Caco-2 (cell line): ENCODE measurements around the gene PLEKHG7. TPM values are rescaled to one million over a fixed set of nuclear protein-coding genes. Genes with fewer than 3 reads are reported as not detected.
"Not testable (repeated sequence)": the region's sequence is repeated elsewhere in the genome, so short reads cannot be mapped to it uniquely, and the experiment has no call there.

Experiments used
- BruUV-seq: library from RNA; stranded (reverse); fragments of 400-500 nt; replicated peaks from 2 replicates; lab custom pipeline; 2021; lab: Mats Ljungman, UMichigan
- CTCF ChIA-PET: fragments of 300-600 bp; sonication (Branson Sonifier 250); formaldehyde crosslinking; loops from one replicate; lab custom pipeline; 2022; ENCODE audit warnings: antibody characterized with exemption; lab: Charles Lee
- POLR2A ChIA-PET: fragments of 300-600 bp; sonication (Branson Sonifier 250); formaldehyde crosslinking; loops from one replicate; lab custom pipeline; 2022; ENCODE audit warnings: antibody characterized with exemption; lab: Charles Lee
- DNase-seq, 2 experiments: peaks; one replicate each; pipeline versions ENCODE4 v3.0.0 to v3.0.0-alpha.2; 2020 to 2022
- H3K27me3 ChIP-seq: replicated peaks from 2 replicates; pipeline ENCODE4 v1.6.0; 2011; ENCODE audit warnings: low read length; ENCODE audit not compliant: control insufficient read depth, insufficient read depth
- H3K36me3 ChIP-seq: 2 replicates; pipeline ENCODE4 v1.5.1; 2011; ENCODE audit warnings: low read length; ENCODE audit not compliant: control insufficient read depth, insufficient read depth
- H3K4me1 ChIP-seq: fragments of 250-450 bp; sonication (Bioruptor Pico); 2 replicates; pipeline ENCODE4 v1.5.1; 2020; ENCODE audit warnings: mild to moderate bottlenecking
- H3K4me3 ChIP-seq: 2 replicates; pipeline ENCODE4 v1.5.1; 2011; ENCODE audit warnings: low read depth, mild to moderate bottlenecking, control low read depth, low read length
- H3K9me3 ChIP-seq: fragments of 250-450 bp; sonication (Bioruptor Pico); 2 replicates; pipeline ENCODE4 v1.5.1; 2020; ENCODE audit warnings: mild to moderate bottlenecking, moderate library complexity
- H3K27ac Mint-ChIP-seq: one replicate; pipeline ENCODE4 v1.8.0; 2022; ENCODE audit warnings: mixed read lengths; ENCODE audit not compliant: unreplicated experiment
- H3K27me3 Mint-ChIP-seq: one replicate; pipeline ENCODE4 v1.8.0; 2022; ENCODE audit warnings: mixed read lengths; ENCODE audit not compliant: insufficient read depth, unreplicated experiment
- H3K36me3 Mint-ChIP-seq: one replicate; pipeline ENCODE4 v1.8.0; 2022; ENCODE audit warnings: mild to moderate bottlenecking, mixed read lengths; ENCODE audit not compliant: insufficient read depth, unreplicated experiment
- H3K4me1 Mint-ChIP-seq: one replicate; pipeline ENCODE4 v1.8.0; 2022; ENCODE audit warnings: low read depth, mixed read lengths; ENCODE audit not compliant: unreplicated experiment
- H3K4me3 Mint-ChIP-seq: one replicate; pipeline ENCODE4 v1.8.0; 2022; ENCODE audit warnings: mild to moderate bottlenecking, moderate library complexity, mixed read lengths; ENCODE audit not compliant: unreplicated experiment
- H3K9me3 Mint-ChIP-seq: one replicate; pipeline ENCODE4 v1.8.0; 2022; ENCODE audit warnings: mixed read lengths; ENCODE audit not compliant: unreplicated experiment
- intact Hi-C: fragments of 100-400 bp; cut with micrococcal nuclease; formaldehyde crosslinking; loops from one replicate; pipeline ENCODE4 v1.10.0; 2022; ENCODE audit not compliant: unreplicated experiment
- total RNA-seq: library from RNA; stranded (reverse); gene quantifications from 2 replicates; pipeline ENCODE4 v1.2.3, GENCODE V29; 2022
- TF ChIP-seq, protein P1 (sequence below), 2 experiments: fragments of 200-600 bp in 1 of 2; IDR thresholded peaks; 1 replicate in 1 of 2; 2 replicates in 1 of 2; pipeline versions ENCODE4 v1.5.1 to v1.8.0; 2011 to 2022; ENCODE audit warnings: antibody characterized with exemption in 1 of 2, control low read depth in 1 of 2, inconsistent platforms in 1 of 2, low read depth in 1 of 2, low read length in 1 of 2, mild to moderate bottlenecking in 1 of 2, moderate library complexity in 1 of 2; ENCODE audit not compliant: insufficient read depth in 1 of 2, severe bottlenecking in 1 of 2, unreplicated experiment in 1 of 2

Gene PLEKHG7
- total RNA-seq, 1 experiment from 2014 or later: 0.23 TPM

DNA sequence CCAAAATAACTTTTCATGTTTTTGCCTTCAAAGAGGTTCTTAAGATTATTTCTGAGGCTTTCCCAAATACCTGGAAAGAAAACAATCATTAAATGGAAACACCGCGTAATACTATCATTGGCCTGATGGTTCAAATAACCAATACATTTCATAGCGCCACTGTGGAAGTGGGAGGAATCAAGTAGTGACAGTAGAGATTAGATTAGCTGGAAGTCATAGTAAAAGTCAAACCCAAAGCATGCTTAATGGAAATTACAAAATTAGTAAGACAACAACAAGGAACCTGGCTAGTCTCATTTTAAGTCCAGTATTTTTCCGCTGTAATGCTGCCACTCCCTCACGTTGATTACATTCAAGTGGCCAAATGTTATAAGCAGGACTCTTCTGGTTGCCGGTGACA is 41.5 kb upstream of the PLEKHG7 start:
- no peak overlapping the region for H3K4me3 Mint-ChIP-seq
- H3K4me1 ChIP-seq: no peaks in the 10 kb centered on the region
- CTCF ChIA-PET: no interaction called here
- H3K4me3 ChIP-seq: no peak overlapping the region
- no peaks in the 10 kb centered on the region for H3K9me3 Mint-ChIP-seq
- H3K27me3 ChIP-seq: no peaks in the 10 kb centered on the region
- POLR2A ChIA-PET: no interaction called here
- H3K27me3 Mint-ChIP-seq: peaks cover 13% of the 10 kb centered on the region
- TF ChIP-seq, protein P1, sequence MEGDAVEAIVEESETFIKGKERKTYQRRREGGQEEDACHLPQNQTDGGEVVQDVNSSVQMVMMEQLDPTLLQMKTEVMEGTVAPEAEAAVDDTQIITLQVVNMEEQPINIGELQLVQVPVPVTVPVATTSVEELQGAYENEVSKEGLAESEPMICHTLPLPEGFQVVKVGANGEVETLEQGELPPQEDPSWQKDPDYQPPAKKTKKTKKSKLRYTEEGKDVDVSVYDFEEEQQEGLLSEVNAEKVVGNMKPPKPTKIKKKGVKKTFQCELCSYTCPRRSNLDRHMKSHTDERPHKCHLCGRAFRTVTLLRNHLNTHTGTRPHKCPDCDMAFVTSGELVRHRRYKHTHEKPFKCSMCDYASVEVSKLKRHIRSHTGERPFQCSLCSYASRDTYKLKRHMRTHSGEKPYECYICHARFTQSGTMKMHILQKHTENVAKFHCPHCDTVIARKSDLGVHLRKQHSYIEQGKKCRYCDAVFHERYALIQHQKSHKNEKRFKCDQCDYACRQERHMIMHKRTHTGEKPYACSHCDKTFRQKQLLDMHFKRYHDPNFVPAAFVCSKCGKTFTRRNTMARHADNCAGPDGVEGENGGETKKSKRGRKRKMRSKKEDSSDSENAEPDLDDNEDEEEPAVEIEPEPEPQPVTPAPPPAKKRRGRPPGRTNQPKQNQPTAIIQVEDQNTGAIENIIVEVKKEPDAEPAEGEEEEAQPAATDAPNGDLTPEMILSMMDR (IDR thresholded peaks at IDR 0.05; ENCODE audit: insufficient read depth in 1 of 2, low read depth in 1 of 2, low read length in 1 of 2, severe bottlenecking in 1 of 2, unreplicated experiment in 1 of 2): no peak
- no TSS peak for BruUV-seq
- no peak for DNase-seq
- intact Hi-C loops: no loop called here
- no peaks in the 10 kb centered on the region for H3K36me3 ChIP-seq
- H3K9me3 ChIP-seq: no peaks in the 10 kb centered on the region
- H3K4me1 Mint-ChIP-seq: no peaks in the 10 kb centered on the region
- H3K36me3 Mint-ChIP-seq: no peaks in the 10 kb centered on the region
- H3K27ac Mint-ChIP-seq: no peak overlapping the region

DNA sequence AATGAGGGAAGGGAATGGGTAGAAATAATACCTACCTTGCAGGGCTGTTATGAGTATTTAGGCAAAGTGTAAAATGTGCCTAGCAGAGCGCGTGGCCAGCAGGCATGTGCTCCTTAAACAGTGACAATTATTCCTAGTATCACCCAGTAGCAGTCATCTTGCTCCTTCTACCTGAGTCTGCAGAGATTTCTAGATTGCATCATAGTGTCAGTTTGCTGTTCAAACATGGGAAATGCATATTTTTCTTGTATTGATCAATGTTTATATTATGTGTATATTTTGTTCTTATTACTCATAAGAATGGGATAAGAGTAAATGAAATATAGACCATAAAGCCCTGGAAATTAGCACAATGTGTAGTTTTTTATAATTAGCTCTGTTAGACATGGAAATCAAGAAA is 37.3 kb upstream of the PLEKHG7 start:
- Histone ChIP-seq H3K9me3 (no peaks in the 10 kb centered on the region), H3K4me1 (no peaks in the 10 kb centered on the region), H3K4me3 (no peak overlapping the region), H3K27me3 (no peaks in the 10 kb centered on the region), H3K36me3 (no peaks in the 10 kb centered on the region)
- Mint-ChIP-seq H3K36me3 (no peaks in the 10 kb centered on the region), H3K4me3 (no peak overlapping the region), H3K9me3 (no peaks in the 10 kb centered on the region), H3K27me3 (peaks cover 13% of the 10 kb centered on the region), H3K4me1 (no peaks in the 10 kb centered on the region), H3K27ac (no peak overlapping the region)
- ChIA-PET POLR2A (no interaction called here), CTCF (no interaction called here)
- TF ChIP-seq, protein P1 (IDR thresholded peaks at IDR 0.05; ENCODE audit: insufficient read depth in 1 of 2, low read depth in 1 of 2, low read length in 1 of 2, severe bottlenecking in 1 of 2, unreplicated experiment in 1 of 2): no peak
- DNase-seq: no peak
- no TSS peak for BruUV-seq
- intact Hi-C loops: no loop called here

DNA sequence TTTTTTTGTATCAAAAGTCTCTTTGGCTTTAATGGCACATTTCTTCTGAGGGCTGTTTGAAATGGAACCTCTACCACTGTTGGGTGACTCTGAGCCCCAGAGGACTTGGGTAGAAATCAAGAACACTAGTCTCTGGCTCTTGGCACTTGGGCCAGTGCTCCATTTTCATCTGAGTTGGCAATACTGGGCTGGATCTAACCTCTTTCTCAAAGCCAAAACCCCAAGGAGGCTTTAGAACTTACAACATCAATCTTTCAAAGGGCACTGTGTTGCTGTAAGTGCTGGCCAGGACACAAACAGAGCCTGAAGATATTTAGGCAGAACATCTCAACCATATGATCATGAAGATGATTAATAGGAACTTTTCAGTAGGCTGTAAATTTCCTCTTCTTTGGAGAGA is 34.0 kb upstream of the PLEKHG7 start:
- no peak overlapping the region for H3K4me3 Mint-ChIP-seq
- Histone ChIP-seq H3K9me3 (no peaks in the 10 kb centered on the region), H3K4me3 (no peak overlapping the region), H3K36me3 (no peaks in the 10 kb centered on the region), H3K27me3 (no peaks in the 10 kb centered on the region), H3K4me1 (no peaks in the 10 kb centered on the region)
- H3K27me3 Mint-ChIP-seq: peaks cover 7% of the 10 kb centered on the region
- no peaks in the 10 kb centered on the region for H3K4me1 Mint-ChIP-seq
- CTCF ChIA-PET: no interaction called here
- H3K36me3 Mint-ChIP-seq: no peaks in the 10 kb centered on the region
- no peak for DNase-seq
- intact Hi-C loops: no loop called here
- TF ChIP-seq, protein P1 (IDR thresholded peaks at IDR 0.05; ENCODE audit: insufficient read depth in 1 of 2, low read depth in 1 of 2, low read length in 1 of 2, severe bottlenecking in 1 of 2, unreplicated experiment in 1 of 2): no peak
- no TSS peak for BruUV-seq
- H3K9me3 Mint-ChIP-seq: no peaks in the 10 kb centered on the region
- POLR2A ChIA-PET: no interaction called here
- no peak overlapping the region for H3K27ac Mint-ChIP-seq

DNA sequence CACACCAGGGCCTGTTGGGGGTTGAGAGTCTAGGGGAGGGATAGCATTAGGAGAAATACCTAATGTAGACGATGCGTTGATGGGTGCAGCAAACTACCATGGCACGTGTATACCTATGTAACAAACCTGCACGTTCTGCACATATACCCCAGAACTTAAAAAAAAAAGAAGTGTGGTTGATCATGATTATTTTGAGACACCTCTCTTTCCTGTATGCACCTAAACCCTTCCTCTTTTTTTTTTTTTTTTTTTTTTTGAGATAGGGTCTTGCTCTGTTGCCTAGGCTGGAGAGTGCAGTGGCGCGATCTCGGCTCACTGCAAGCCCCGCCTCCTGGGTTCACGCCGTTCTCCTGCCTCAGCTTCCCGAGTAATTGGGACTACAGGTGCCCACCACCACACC is 31.3 kb upstream of the PLEKHG7 start:
- H3K9me3 Mint-ChIP-seq, BruUV-seq, POLR2A ChIA-PET, H3K4me1 ChIP-seq, H3K36me3 ChIP-seq, H3K4me1 Mint-ChIP-seq, CTCF ChIA-PET, H3K9me3 ChIP-seq, H3K4me3 ChIP-seq, H3K36me3 Mint-ChIP-seq, intact Hi-C loops, H3K27me3 ChIP-seq, H3K4me3 Mint-ChIP-seq, H3K27me3 Mint-ChIP-seq, DNase-seq, H3K27ac Mint-ChIP-seq: not testable (repeated sequence)
